ENCODE data around the gene MCF2L2. TPM values are rescaled to one million over a fixed set of nuclear protein-coding genes. Genes with fewer than 3 reads are reported as not detected.

Gene MCF2L2
- total RNA-seq, 1 donor from 2014 or later, result 0.62 TPM

- Histone ChIP-seq H3K27ac (no peak overlapping the region), H3K9me3 (no peaks in the 10 kb centered on the region), H3K36me3 (no peaks in the 10 kb centered on the region), H3K27me3 (ENCODE audit: low read depth) (no peaks in the 10 kb centered on the region), H3K4me3 (no peak overlapping the region), H3K4me1 (peaks cover 12% of the 10 kb centered on the region)
- no peak for TF ChIP-seq CTCF (IDR thresholded peaks at IDR 0.05)
- ATAC-seq (no peak), DNase-seq (no peak)
- intact Hi-C loops (cut with DNase I), result no loop called here
Observed at GRCh38 chr3:183208260-183208659, 220.2 kb downstream of the MCF2L2 start.

GRCh38 chr3:183203670-183204069, 224.7 kb downstream of the MCF2L2 start:
- no peak for TF ChIP-seq CTCF (IDR thresholded peaks at IDR 0.05)
- ATAC-seq (no peak), DNase-seq (no peak)
- H3K36me3 ChIP-seq, result no peaks in the 10 kb centered on the region
- no peak overlapping the region for H3K4me3 ChIP-seq
- H3K27ac ChIP-seq, result no peak overlapping the region
- intact Hi-C loops (cut with DNase I), result no loop called here
- no peaks in the 10 kb centered on the region for H3K4me1 ChIP-seq
- H3K27me3 ChIP-seq (ENCODE audit: low read depth), result no peaks in the 10 kb centered on the region
- H3K9me3 ChIP-seq, result no peaks in the 10 kb centered on the region

GRCh38 chr3:183202004-183202722, 226.3 kb downstream of the MCF2L2 start:
- no peaks in the 10 kb centered on the region for H3K27me3 ChIP-seq (ENCODE audit: low read depth)
- TF ChIP-seq CTCF (IDR thresholded peaks at IDR 0.05), result no peak
- no peaks in the 10 kb centered on the region for H3K9me3 ChIP-seq
- H3K4me3 ChIP-seq, result no peak overlapping the region
- DNase-seq, result no peak
- no peaks in the 10 kb centered on the region for H3K4me1 ChIP-seq
- intact Hi-C loops (cut with DNase I), result no loop called here
- H3K27ac ChIP-seq, result no peak overlapping the region
- peak; percentile 54 to 55 for ATAC-seq
- no peaks in the 10 kb centered on the region for H3K36me3 ChIP-seq

DNA sequence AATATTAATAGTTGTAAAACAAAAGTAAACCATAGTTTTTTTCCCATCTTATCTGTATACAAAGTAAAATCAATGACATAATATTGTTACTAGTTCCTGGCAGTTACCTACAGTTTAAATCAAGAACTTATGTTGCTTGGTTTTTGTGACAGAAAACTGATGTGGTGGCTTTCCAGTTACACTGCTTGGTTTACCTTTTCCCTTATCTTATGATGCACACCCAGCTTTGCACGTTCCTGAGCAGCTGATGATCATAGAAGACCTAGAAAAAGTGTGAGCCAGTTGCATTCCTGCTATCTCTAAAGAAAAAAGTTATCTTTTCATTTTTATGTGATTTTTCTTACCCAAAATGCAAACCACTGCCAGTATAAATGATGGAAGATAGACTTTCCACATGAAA, 229.5 kb downstream of the MCF2L2 start:
- Histone ChIP-seq H3K27ac (no peak overlapping the region), H3K9me3 (no peaks in the 10 kb centered on the region), H3K36me3 (no peaks in the 10 kb centered on the region), H3K27me3 (ENCODE audit: low read depth) (no peaks in the 10 kb centered on the region), H3K4me1 (no peaks in the 10 kb centered on the region), H3K4me3 (no peak overlapping the region)
- no peak for TF ChIP-seq CTCF (IDR thresholded peaks at IDR 0.05)
- intact Hi-C loops (cut with DNase I), result no loop called here
- DNase-seq, result no peak
- ATAC-seq, result no peak

- Histone ChIP-seq H3K9me3 (no peaks in the 10 kb centered on the region), H3K4me3 (no peak overlapping the region), H3K4me1 (no peaks in the 10 kb centered on the region), H3K36me3 (no peaks in the 10 kb centered on the region), H3K27ac (no peak overlapping the region), H3K27me3 (ENCODE audit: low read depth) (no peaks in the 10 kb centered on the region)
- no peak for TF ChIP-seq CTCF (IDR thresholded peaks at IDR 0.05)
- ATAC-seq (no peak), DNase-seq (no peak)
- intact Hi-C loops (cut with DNase I), result no loop called here
Observed at GRCh38 chr3:183197734-183198133, 230.7 kb downstream of the MCF2L2 start.
